ENCODE measurements around the gene BCAS1. TPM values are rescaled to one million over a fixed set of nuclear protein-coding genes. Genes with fewer than 3 reads are reported as not detected.

Gene BCAS1
- total RNA-seq, 4 donors from 2014 or later, result not detected

DNA sequence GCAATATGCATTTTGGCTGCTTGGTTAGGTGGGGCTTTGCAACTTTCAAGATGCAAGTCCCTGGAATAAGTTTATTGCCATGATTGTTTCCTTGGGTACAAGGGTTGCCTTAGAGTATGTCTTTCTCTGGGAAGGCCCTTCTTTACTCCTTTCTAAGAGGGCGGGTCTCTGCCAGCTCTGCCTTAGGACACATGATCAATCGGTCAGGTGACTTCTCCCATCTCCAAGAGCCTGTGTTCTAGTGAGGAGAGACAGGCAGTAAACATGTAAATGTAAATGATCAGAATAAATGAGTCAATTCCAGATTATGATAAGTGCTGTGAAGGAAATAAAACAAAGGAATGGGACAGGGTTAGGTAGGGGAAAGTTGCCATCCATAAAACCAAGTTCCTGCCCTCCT lies 43.2 kb upstream of the BCAS1 start:
- TF ChIP-seq, protein P1, sequence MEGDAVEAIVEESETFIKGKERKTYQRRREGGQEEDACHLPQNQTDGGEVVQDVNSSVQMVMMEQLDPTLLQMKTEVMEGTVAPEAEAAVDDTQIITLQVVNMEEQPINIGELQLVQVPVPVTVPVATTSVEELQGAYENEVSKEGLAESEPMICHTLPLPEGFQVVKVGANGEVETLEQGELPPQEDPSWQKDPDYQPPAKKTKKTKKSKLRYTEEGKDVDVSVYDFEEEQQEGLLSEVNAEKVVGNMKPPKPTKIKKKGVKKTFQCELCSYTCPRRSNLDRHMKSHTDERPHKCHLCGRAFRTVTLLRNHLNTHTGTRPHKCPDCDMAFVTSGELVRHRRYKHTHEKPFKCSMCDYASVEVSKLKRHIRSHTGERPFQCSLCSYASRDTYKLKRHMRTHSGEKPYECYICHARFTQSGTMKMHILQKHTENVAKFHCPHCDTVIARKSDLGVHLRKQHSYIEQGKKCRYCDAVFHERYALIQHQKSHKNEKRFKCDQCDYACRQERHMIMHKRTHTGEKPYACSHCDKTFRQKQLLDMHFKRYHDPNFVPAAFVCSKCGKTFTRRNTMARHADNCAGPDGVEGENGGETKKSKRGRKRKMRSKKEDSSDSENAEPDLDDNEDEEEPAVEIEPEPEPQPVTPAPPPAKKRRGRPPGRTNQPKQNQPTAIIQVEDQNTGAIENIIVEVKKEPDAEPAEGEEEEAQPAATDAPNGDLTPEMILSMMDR (IDR thresholded peaks at IDR 0.05; ENCODE audit: low read depth), result no peak

- TF ChIP-seq, protein P1 (IDR thresholded peaks at IDR 0.05; ENCODE audit: low read depth), result no peak
These were observed 42.0 kb upstream of the BCAS1 start for GRCh38 chr20:54112221-54112884.

GRCh38 chr20:54111460-54111859 lies 41.1 kb upstream of the BCAS1 start:
- TF ChIP-seq, protein P1 (IDR thresholded peaks at IDR 0.05; ENCODE audit: low read depth), result no peak

GRCh38 chr20:54110457-54110856 lies 40.1 kb upstream of the BCAS1 start:
- TF ChIP-seq, protein P1 (IDR thresholded peaks at IDR 0.05; ENCODE audit: low read depth), result no peak

DNA sequence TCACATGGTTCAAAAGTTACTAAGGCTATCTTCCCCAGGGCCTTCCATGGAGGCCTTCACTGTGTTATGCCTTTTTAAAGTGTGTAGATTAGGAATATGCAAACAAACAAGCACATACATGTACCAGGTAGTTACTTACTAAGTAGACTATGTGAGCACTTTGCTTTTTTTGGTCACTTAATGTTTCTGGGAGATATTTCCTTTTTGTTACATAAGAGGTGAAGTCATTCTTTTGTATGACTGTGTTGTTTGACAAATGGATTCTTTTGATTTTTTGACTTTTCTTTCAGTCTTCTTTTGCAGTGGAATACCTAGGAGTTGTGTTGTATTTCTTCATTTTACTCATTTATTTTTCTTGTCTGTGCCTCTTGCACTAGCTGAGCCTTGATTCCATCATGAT lies 39.6 kb upstream of the BCAS1 start:
- TF ChIP-seq, protein P1 (IDR thresholded peaks at IDR 0.05; ENCODE audit: low read depth), result no peak

- TF ChIP-seq, protein P1 (IDR thresholded peaks at IDR 0.05; ENCODE audit: low read depth), result no peak
These were observed 38.4 kb upstream of the BCAS1 start for GRCh38 chr20:54108817-54109216.

GRCh38 chr20:54108326-54108642 lies 37.9 kb upstream of the BCAS1 start:
- TF ChIP-seq, protein P1 (IDR thresholded peaks at IDR 0.05; ENCODE audit: low read depth), result no peak

Measured in subcutaneous adipose tissue (tissue), 4 donors.